ENCODE results near the gene LINGO4. TPM values are rescaled to one million over a fixed set of nuclear protein-coding genes. Genes with fewer than 3 reads are reported as not detected.

The LINGO4 gene
- total and polyA plus RNA-seq, 2 of the 13 experiments (the other 11 are each of a cell fraction or from before 2014, with no cell fraction given): 0.02 to 0.05 TPM

GRCh38 chr1:151790071-151790939 is 14.9 kb downstream of the LINGO4 start, which contains the start of gene TDRKH (continued):
- TF ChIP-seq ZXDC (CRISPR knock-in tag; IDR thresholded peaks at IDR 0.05) (0 out of 2 replicates have a peak, but pooled peaks have one; percentile 26), ZNF543 (CRISPR knock-in tag; IDR thresholded peaks at IDR 0.05) (peak; percentile 94), ZBTB39 (CRISPR knock-in tag; IDR thresholded peaks at IDR 0.05) (no peak), ZNF367 (CRISPR knock-in tag; IDR thresholded peaks at IDR 0.05; ENCODE audit: borderline replicate concordance) (peak; percentile 82; the same call in 1 of the 2 replicates), TIGD3 (CRISPR knock-in tag; IDR thresholded peaks at IDR 0.05; ENCODE audit: borderline replicate concordance) (no peak), SP140L (CRISPR knock-in tag; IDR thresholded peaks at IDR 0.05; ENCODE audit: borderline replicate concordance) (no peak), ZFP36L1 (CRISPR knock-in tag; IDR thresholded peaks at IDR 0.05) (no peak), ZNF614 (CRISPR knock-in tag; IDR thresholded peaks at IDR 0.05; ENCODE audit: borderline replicate concordance) (no peak), RBFOX2 (IDR thresholded peaks at IDR 0.05; ENCODE audit: low read depth, low read length) (peak; percentile 78), SP5 (CRISPR knock-in tag; IDR thresholded peaks at IDR 0.05; ENCODE audit: borderline replicate concordance, low read depth) (peak; percentile 55; the same call in 1 of the 2 replicates), FOXJ3 (CRISPR knock-in tag; IDR thresholded peaks at IDR 0.05; ENCODE audit: borderline replicate concordance) (no peak), FLYWCH1 (CRISPR knock-in tag; IDR thresholded peaks at IDR 0.05) (no peak), REXO4 (CRISPR knock-in tag; IDR thresholded peaks at IDR 0.05; ENCODE audit: borderline replicate concordance) (no peak), ZNF790 (CRISPR knock-in tag; IDR thresholded peaks at IDR 0.05; ENCODE audit: borderline replicate concordance) (no peak; the same call in 1 of the 2 replicates), SOX13 (IDR thresholded peaks at IDR 0.05) (no peak), SOX13 (CRISPR knock-in tag; conservative IDR thresholded peaks at IDR 0.05 in 1 of 2, IDR thresholded peaks at IDR 0.05 in 1 of 2) (0 out of 4 replicates have a peak, but pooled peaks of 1 of the 2 experiments have one; percentile 27), ZNF337 (CRISPR knock-in tag; IDR thresholded peaks at IDR 0.05; ENCODE audit: borderline replicate concordance, low read depth) (no peak), MNT (IDR thresholded peaks at IDR 0.05) (peak; percentile 54), ZC3H4 (CRISPR knock-in tag; IDR thresholded peaks at IDR 0.05; ENCODE audit: borderline replicate concordance) (no peak), ARNTL (CRISPR knock-in tag; IDR thresholded peaks at IDR 0.05) (peak; percentile 77)

Measured in HepG2 (cell line).